ENCODE measurements around the gene TUSC7.

TUSC7 gene

DNA sequence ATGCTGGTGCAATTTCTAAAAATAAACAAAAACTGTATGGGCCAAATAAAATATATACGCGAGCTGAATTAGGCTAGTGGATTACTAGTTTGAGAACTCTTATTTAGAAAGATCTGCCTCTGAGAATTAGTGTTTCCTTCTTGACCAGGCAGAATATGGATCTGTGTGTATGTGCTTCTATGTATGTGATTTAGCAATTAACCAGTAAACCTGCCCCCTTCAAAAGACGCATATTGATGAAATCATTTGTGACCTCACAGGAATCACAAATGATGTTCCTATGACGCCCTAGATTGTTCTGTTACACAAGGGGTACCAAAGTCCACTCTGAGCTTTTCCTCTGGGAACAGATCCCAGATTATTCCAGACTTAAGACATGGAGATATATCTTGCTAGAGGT lies at the start of gene TUSC7:
Gene TUSC7 (plus strand): TSS at position 301 of the 400 bp plus-strand sequence.
- no peak for DNase-seq (ENCODE audit: extremely low read depth in 1 of 2, low read depth in 1 of 2)

DNA sequence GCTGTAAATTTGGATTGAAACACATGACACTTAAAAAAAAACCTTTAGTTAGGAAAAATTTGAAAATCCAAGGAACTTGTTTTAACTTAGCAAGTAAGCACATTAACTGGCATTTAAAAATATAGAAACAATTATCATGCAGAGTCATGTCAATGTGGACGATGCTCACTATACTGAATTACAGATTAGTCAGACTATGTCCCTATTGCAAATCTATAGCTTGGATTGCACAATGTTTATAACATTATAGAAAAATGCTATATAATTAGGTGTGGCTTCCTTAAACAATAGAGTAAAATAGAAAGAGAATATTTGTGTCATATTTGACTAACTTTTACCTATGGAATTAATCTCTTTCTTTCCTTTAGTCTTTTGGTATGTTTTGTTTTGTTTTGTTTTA lies 48.4 kb upstream of the TUSC7 start:
- no peak for DNase-seq (ENCODE audit: extremely low read depth in 1 of 2, low read depth in 1 of 2)

DNA sequence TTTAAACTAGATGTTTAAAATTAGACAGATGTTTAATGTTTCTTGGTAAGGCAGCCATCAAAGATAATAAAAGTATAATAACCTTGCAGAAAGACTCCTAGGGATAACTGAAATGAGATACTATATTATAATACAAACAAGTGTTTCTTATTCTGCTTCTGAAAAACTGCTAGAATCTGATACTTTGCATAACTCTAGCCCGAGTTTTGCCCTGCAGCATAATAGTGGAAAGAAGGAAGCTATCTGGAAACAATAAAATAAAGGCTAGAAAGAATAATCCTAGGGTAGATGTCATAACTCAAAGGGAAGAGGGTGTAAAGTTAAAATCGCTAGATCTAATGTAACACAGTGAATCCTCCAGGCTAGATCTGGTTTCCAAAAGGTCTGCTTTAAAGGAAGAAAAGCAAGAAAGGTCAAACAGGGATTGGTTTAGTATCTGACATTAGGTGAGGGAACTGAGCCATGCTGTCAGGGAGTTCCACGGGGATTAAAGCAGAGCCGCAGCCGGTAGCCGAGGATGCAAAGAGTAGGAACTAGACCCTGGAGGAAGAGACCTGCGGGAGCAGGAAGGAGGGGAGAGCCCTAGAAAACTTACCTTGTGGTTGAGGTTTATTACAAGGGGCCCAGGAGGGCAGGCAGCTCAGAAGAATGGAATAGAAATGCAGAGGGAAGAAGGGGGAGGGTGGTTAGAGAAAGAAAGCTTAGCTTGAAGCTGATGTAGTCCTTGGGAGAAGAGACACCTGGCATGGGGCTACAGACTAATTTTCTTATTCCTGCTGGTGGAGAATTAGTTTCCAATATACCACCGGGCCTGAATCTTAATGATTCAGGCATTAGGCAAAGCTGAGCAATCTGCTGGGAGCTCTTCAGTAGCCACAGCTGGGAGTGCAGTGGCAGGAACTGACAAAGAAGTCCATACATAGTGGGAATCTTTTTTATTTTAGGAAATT lies 46.1 kb upstream of the TUSC7 start:
- DNase-seq (ENCODE audit: extremely low read depth in 1 of 2, low read depth in 1 of 2), result no peak

DNA sequence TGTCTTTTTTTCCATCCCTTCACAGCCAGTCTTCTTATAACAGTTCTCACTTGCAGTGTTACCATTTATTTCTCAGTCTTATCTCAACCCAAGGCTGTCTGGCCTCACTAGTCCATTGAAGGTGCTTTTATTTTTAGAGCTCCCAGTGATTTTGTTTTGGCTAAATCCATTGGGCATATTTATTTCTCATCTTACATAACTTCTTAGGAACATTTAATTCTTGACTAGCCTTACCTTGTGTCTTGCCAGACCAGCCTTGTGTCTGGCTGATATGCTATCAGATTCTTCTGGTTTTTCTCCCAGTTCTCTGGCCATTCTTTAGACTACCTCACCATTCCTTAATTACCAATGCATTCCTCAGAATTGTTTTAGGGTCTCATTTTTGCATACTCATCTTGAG lies 42.3 kb upstream of the TUSC7 start:
- DNase-seq (ENCODE audit: extremely low read depth in 1 of 2, low read depth in 1 of 2), result no peak

DNA sequence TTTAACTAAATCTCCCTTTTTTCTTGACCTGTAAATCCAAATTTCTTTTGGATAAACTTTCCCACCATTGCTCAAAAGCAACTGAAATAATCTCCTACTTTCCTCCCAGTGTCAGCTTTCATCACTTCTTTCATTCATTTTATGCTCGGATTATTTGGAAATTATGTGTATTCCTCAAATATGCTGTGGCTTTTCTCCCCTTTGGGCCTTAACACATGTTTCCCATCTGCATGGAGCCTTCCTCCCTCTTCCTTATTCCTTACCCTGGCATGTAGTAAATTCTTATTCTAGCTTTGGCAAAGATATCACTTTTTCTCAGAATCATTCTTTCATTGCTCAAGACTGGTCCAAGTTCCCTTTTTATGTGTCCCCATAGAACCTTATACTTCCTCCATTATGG lies 41.8 kb upstream of the TUSC7 start:
- no peak for DNase-seq (ENCODE audit: extremely low read depth in 1 of 2, low read depth in 1 of 2)

DNA sequence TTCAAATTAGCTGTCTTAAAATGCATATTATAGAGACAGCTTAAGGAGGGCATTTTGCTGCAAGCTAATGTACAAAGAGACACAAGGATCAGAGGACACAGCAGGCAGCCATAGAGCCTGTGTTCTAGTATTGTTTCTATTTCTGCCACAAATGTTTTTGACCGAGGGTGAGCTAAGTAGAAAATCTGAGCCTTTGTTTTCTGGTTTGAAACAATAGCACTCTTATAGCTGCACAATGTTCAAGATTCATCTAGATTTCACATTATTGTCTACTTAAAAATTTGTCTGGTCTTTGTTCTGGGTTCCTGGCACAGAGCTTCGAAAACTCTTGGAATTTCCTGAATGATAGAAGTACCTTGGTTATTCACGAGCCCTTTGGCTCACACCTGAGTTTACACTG lies 40.0 kb upstream of the TUSC7 start:
- no peak for DNase-seq (ENCODE audit: extremely low read depth in 1 of 2, low read depth in 1 of 2)

DNA sequence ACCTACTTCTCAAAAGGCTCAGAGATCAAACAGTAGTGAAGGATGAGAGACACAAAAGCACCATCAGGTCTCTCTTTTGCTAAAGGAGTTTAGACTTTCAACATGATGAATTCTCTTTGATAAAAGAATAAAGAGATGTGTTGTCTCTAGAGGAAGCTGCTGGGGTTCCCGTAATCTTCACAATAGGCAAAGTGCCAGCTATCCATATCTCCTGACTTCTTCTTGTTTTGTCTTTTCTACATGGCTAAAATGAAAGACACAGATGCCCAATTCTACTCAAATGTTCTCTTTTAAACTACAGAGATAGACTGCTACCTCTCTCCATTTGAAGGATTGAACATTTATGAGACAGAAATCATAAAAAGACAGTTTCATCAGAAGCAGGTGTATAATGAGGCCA lies 38.4 kb upstream of the TUSC7 start:
- DNase-seq (ENCODE audit: extremely low read depth in 1 of 2, low read depth in 1 of 2), result no peak

DNA sequence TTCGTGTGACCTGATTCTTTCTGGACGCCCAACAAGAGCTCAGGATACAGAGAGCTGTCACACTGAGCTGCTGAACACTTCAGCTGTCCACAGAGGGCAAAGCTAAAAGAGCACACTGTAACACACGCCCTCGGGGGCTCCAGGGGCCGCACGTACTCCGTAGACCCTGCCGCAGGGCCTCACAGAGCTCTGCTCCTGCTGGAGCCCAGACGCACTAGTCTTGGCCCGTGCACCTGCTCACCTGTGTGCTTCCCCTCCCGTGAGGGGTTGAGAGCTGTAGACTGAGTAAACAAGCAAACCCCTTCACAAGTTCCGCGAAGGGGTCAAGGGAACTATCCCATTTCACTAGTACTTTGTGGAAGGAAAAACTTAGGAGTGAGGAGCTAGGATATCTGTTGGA lies 30.7 kb upstream of the TUSC7 start:
- DNase-seq (ENCODE audit: extremely low read depth in 1 of 2, low read depth in 1 of 2), result no peak

DNA sequence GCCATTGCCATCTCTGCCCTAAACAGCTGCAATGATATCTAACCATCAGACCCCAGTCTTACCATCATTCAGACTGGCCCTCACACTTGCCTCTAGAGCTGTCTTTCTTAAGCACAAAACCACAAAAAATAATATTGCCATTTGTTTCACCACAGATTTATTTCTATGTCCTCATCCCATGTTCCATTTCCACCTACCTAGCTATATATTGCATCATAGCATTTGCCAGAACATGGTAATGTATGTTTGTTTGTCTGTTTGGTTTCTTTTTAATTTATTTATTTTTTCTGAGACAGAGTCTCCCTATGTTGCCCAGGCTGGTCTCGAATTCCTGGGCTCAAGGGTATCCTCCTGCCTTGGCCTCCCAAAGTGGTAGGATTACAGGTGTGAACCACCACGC lies 18.5 kb upstream of the TUSC7 start:
- no peak for DNase-seq (ENCODE audit: extremely low read depth in 1 of 2, low read depth in 1 of 2)

DNA sequence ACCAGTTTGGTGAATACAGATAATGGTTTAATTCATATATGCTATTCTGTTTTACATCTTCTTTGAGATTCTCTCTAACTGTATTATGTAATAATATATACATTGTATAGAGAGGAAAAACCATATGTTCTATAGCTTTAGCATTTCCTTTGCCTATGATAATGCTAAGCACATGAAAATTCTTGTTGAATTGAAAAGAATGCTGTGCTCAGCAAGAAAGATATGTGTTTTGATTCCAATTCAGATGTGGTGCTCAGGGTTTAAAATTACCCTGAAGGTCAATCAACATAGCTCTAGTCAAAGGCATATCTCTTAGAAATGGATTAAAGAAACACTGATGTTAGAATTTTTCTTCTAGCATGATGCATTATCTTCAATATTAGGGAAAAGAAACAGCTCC lies 8.5 kb upstream of the TUSC7 start:
- no peak for DNase-seq (ENCODE audit: extremely low read depth in 1 of 2, low read depth in 1 of 2)

DNA sequence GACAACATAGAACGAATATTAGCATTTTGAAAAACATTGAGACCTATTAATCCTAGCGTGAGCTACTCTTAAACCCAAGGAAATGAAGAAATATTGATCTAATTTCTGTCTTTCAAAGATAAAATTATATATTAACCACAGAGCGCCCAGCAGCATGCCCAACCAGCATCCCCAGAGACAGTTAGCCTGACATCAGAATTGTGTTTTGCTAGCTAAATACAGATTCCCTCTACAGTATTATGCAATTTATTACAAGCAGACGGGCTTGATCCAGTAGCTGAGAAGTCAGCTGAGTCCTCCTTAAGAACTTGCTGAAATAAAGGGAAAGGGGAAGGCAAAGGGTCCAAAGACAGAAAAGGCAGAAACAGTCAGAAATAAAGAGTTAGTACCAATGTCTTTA lies 7.2 kb upstream of the TUSC7 start:
- no peak for DNase-seq (ENCODE audit: extremely low read depth in 1 of 2, low read depth in 1 of 2)

DNA sequence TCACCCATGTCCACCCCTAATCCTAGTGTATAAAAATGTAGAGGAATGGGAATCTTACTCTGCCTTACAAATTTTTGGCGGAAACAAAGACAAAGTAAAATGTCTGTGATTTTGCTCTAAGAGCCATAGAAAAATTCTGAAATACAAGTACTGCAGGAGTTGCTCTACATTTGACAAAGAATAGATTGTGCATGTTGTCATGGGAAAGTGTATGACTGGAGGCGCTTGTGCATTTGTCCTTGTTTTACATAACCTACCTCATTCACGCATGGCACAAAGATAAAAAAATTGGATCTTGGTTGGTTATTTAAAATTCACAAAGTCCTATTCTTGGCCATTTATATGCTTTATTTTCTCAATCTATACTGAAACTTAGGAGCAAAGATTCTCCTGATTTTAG lies 2.0 kb upstream of the TUSC7 start:
- DNase-seq (ENCODE audit: extremely low read depth in 1 of 2, low read depth in 1 of 2), result no peak

DNA sequence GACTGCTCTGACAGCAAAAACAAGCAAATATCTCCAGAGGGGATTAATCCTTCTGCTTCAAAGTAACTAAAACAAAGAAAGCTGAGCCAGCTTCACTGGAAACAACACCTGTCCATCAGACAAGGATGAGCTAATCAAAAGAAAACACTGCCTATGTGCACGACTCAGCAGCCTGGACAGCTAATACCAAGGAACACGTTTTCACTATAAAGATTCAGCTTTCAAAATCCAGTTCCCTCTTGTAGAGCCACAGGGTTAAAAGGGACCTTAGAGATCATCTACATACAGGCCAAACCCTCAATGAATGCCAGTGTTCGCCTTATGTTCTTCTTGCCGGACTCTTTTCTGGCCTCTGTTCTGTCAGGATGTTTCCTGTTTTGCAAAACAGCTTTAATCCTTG lies 6.9 kb downstream of the TUSC7 start:
- DNase-seq (ENCODE audit: extremely low read depth in 1 of 2, low read depth in 1 of 2), result no peak

DNA sequence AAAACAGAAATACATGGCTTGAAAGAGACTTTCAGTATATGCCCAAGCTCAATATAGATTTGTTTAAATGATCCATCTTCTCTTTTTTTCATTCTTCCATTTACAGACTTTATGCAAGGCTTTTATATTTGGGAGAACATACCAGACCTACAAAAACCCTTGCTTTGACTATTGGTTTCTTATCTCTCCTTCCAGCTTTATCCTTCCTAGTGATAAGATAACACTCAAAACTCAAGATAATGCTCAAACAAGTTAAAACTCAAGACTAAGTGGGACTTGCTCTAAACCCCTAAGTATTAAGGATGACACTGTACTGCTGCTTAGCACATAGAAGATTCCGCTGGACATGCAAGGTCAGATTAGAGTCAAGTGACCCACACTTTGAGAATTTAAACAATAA lies 8.0 kb downstream of the TUSC7 start:
- no peak for DNase-seq (ENCODE audit: extremely low read depth in 1 of 2, low read depth in 1 of 2)

DNA sequence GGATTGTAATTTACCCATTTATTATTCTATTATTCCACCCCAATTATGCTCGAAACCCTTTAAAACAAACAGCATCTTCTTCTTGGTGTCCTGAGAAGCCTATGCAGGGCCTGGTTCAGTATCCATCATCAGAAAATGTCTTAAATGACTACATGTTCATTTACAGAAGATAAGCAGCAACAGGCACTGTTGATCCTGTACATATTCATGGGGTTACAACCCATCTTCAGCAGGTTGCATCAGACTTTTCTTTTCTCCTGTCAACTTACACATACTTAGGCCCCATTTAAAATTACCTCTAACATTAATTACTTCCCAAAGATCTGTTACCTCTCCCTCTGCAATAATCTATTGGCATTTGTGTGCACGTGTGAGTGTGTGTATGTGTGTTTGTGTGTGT lies 18.9 kb downstream of the TUSC7 start:
- no peak for DNase-seq (ENCODE audit: extremely low read depth in 1 of 2, low read depth in 1 of 2)

DNA sequence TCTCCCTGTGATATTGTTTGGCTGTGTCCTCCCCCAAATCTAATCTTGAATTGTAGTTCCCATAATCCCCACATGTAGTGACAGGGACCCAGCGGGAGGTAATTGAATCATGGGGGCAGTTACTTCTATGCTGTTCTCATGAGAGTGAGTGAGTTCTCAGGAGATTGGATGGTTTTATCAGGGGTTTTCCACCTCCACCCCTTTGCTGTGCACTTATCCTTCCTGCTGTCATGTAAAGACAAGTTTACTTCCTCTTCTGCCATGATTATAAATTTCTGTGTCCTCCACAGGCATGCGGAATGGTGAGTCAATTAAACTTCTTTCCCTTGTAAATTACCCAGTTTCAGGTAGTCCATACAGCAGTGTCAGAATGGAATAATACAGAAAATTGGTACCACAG lies 24.7 kb downstream of the TUSC7 start:
- no peak for DNase-seq (ENCODE audit: extremely low read depth in 1 of 2, low read depth in 1 of 2)

DNA sequence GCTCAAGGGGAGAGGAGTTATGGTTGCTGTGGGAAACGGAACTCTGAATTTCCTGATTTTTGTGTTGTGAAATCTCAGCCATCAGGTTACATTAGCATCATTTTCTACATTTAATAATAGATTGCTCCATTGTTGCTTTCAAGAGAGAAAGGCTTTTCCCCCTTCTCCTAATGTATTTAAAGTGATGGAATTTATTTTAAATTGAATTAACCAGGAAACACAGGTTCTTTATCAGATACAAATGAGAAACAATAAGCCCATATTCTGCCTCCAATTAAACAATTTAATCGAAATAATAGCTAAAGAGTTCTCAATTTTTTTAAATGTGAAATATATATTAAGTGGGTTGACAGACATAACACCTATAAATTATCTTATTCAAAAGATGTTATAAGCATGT lies 30.1 kb downstream of the TUSC7 start:
- DNase-seq (ENCODE audit: extremely low read depth in 1 of 2, low read depth in 1 of 2), result no peak

DNA sequence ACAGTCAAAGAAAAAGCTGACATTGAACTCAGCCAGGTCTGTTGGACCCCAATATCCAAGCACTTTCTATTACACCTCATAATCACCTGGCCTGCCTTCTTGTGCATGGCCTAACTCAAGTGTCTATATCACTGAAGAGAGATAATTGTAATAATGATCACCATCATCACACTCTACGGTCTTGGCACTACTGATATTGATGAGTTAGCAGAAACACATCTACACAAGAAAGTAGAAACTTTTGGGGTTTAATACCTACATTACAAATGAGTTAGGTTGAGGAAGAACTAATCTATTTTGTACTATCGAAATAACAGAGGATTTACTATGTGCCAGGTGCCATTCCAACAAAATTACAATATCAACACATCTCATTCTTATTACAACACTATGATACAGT lies 30.7 kb downstream of the TUSC7 start:
- DNase-seq (ENCODE audit: extremely low read depth in 1 of 2, low read depth in 1 of 2), result no peak

DNA sequence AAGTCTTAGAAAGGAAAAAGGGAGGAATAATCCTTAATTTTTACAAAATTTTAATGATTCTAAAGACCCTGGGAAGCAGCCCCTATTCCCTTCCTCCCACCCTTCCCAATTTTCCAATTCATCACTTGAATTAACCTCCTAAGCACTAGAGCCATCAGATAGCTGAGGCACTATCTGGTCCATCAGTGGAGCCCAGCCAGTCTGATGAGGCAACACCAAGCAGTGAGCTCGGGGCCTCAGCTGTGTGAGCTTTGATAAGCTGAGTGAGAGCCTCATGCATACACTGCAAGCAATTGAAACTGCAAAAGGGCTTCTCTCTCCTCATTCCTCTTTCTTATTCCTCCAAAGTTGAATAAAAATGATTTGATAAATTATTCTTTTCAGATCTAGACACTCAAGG lies 31.9 kb downstream of the TUSC7 start:
- no peak for DNase-seq (ENCODE audit: extremely low read depth in 1 of 2, low read depth in 1 of 2)

DNA sequence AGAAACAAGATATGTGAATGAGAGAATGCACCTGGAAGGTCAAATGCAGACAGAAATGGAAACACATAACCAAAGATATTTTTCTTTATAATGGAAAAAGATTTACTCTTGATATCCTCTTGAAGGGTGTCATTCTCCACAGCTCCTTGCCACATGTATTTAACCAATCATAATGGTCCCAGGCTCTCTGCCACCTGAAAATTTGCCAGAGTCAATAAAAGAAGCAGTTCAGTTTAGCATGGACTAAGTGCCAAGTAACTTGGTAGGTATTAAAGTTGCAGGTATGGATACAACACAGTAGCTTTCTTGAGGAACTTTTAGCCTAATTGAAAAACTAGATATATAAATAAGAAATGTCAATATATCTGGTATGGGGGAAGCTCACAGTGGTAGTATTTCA lies 33.5 kb downstream of the TUSC7 start:
- DNase-seq (ENCODE audit: extremely low read depth in 1 of 2, low read depth in 1 of 2), result no peak

DNA sequence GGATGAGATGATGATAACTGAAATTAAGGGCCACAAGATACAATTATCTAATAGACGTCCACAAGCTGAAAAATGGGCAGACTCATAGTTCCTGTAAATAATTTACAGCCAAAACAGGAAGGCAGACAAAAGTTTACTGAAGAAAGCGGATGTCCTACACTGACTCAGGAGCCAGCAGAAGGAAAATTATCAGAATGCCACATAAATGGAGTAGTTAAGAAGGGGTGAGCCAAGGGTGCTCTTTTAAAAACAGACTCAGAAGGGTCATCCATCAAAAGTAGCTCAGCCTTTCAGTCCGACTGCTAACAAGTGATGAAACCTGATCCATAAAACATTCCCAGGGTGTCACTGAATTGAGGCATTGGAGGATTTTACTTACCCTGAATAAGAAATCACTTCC lies 39.8 kb downstream of the TUSC7 start:
- no peak for DNase-seq (ENCODE audit: extremely low read depth in 1 of 2, low read depth in 1 of 2)

DNA sequence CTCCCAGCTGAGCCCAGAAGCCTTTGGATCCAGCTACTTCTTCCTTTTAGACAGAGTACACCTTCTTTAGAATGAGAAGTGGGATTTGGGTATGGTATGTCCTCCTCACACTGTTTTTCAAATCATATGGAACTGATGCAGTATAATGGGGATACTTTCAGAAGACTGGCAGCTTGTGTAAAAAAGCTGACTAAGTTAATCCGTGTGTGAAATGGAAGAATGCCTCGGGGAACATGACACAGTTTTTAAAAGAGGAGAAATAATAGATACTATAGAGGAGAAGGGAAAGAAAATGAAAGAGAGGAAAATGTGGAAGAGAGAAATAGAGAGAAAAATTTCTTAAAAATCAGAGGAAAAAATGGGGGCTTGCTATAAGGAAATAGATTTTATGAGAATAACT lies 47.7 kb downstream of the TUSC7 start:
- no peak for DNase-seq (ENCODE audit: extremely low read depth in 1 of 2, low read depth in 1 of 2)

DNA sequence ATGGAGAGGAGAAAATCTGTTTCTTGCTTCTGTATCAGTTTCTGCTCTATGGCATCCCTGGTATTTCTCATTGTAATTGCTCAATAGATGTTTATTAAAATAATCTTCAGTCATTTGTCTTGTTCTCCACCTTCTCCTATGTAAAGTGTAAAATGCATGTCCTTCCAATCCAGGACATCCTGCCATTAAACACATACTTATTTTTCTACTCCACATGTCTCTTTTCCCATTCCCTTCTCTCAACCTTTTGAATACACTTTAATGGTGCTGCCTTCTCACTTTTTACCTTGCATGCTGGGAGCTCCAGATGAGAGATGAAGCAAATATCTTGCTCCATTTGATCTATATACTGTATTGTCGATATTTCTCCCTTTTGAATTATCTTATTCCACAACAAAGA lies 49.7 kb downstream of the TUSC7 start:
- DNase-seq (ENCODE audit: extremely low read depth in 1 of 2, low read depth in 1 of 2), result no peak
